PC-9 (cell line): ENCODE data around the gene EXOC2. TPM values are rescaled to one million over a fixed set of nuclear protein-coding genes. Genes with fewer than 3 reads are reported as not detected.

Experiments used
- BruUV-seq: library from RNA; stranded (reverse); fragments of 400-500 nt; replicated peaks from 2 replicates; lab custom pipeline; 2021; lab: Mats Ljungman, UMichigan
- CTCF ChIA-PET: fragments of 300-600 bp; sonication (Branson Sonifier 250); formaldehyde crosslinking; loops from one replicate; lab custom pipeline; 2022; ENCODE audit warnings: antibody characterized with exemption; lab: Charles Lee
- POLR2A ChIA-PET: fragments of 300-600 bp; sonication (Branson Sonifier 250); formaldehyde crosslinking; loops from one replicate; lab custom pipeline; 2022; ENCODE audit warnings: antibody characterized with exemption; ENCODE audit not compliant: unreplicated experiment; lab: Charles Lee
- DNase-seq, 2 experiments: peaks; one replicate each; pipeline versions ENCODE4 v3.0.0 to v3.0.0-alpha.2; 2015 to 2022; ENCODE audit warnings: mixed read lengths in 1 of 2
- H2AFZ ChIP-seq: fragments of 200-600 bp; sonication (generic); 2 replicates; pipeline ENCODE4 v1.8.1; 2017; ENCODE audit warnings: antibody characterized with exemption
- H3F3A ChIP-seq: fragments of 200-600 bp; sonication (generic); 2 replicates; pipeline ENCODE4 v1.8.1; 2017; ENCODE audit warnings: antibody characterized with exemption, mild to moderate bottlenecking, low read depth; ENCODE audit not compliant: insufficient read depth
- H3K27ac ChIP-seq: fragments of 200-600 bp; sonication (generic); 2 replicates; pipeline ENCODE4 v1.6.1; 2016; ENCODE audit warnings: mixed run types
- H3K27me3 ChIP-seq: fragments of 200-600 bp; sonication (generic); 2 replicates; pipeline ENCODE4 v1.6.1; 2016; ENCODE audit warnings: low read depth, mixed run types; ENCODE audit not compliant: insufficient read depth
- H3K36me3 ChIP-seq: fragments of 200-600 bp; sonication (generic); 2 replicates; pipeline ENCODE4 v1.6.1; 2016; ENCODE audit warnings: low read depth, mixed run types
- H3K4me1 ChIP-seq: fragments of 200-600 bp; sonication (generic); replicated peaks from 2 replicates; pipeline ENCODE4 v1.6.1; 2016; ENCODE audit warnings: mixed run types; ENCODE audit not compliant: insufficient read depth
- H3K4me2 ChIP-seq: fragments of 200-600 bp; sonication (generic); 2 replicates; pipeline ENCODE4 v1.6.1; 2017; ENCODE audit warnings: mixed run types
- H3K4me3 ChIP-seq: fragments of 200-600 bp; sonication (generic); 2 replicates; pipeline ENCODE4 v1.6.1; 2016; ENCODE audit warnings: mixed run types
- H3K79me2 ChIP-seq: fragments of 200-600 bp; sonication (generic); 2 replicates; pipeline ENCODE4 v1.6.1; 2017; ENCODE audit warnings: low read depth, mixed run types
- H3K9me2 ChIP-seq: fragments of 200-600 bp; sonication (generic); 2 replicates; pipeline ENCODE4 v1.8.1; 2017; ENCODE audit warnings: mild to moderate bottlenecking; ENCODE audit not compliant: insufficient read depth
- H3K9me3 ChIP-seq: fragments of 200-600 bp; sonication (generic); 2 replicates; pipeline ENCODE4 v1.8.1; 2016; ENCODE audit warnings: low read depth; ENCODE audit not compliant: insufficient read depth
- H4K20me1 ChIP-seq: fragments of 200-600 bp; sonication (generic); 2 replicates; pipeline ENCODE4 v1.8.1; 2017; ENCODE audit not compliant: insufficient read depth
- CTCF ChIP-seq: fragments of 200-600 bp; sonication (generic); conservative IDR thresholded peaks from 2 replicates; pipeline ENCODE4 v1.6.1; 2017; ENCODE audit warnings: mixed run types, antibody characterized with exemption, mild to moderate bottlenecking, moderate library complexity
- EZH2 ChIP-seq: fragments of 200-600 bp; sonication (generic); IDR thresholded peaks from 2 replicates; pipeline ENCODE4 v1.8.0; 2017; ENCODE audit warnings: antibody characterized with exemption, low read depth
- intact Hi-C: fragments of 100-400 bp; cut with micrococcal nuclease; formaldehyde crosslinking; loops from one replicate; pipeline ENCODE4 v1.10.0; 2022; ENCODE audit not compliant: unreplicated experiment
- total RNA-seq: library from RNA; stranded (reverse); gene quantifications from 2 replicates; pipeline ENCODE4 v1.2.3, GENCODE V29; 2021

EXOC2 gene
- total RNA-seq, 1 experiment from 2014 or later = 28.2 TPM

GRCh38 chr6:467111-467510 lies 225.8 kb downstream of the EXOC2 start:
- BruUV-seq = no TSS peak
- intact Hi-C loops = no loop called here
- POLR2A ChIA-PET = no interaction called here
- no peaks in the 10 kb centered on the region for H3K36me3 ChIP-seq
- H4K20me1 ChIP-seq = no peaks in the 10 kb centered on the region
- no peak overlapping the region for H2AFZ ChIP-seq
- TF ChIP-seq CTCF (no peak), EZH2 (no peak)
- no peak for DNase-seq
- H3K27me3 ChIP-seq = peaks cover 43% of the 10 kb centered on the region; the same call in 1 of the 2 replicates
- H3K27ac ChIP-seq = no peak overlapping the region
- CTCF ChIA-PET = no interaction called here
- no peaks in the 10 kb centered on the region for H3K9me3 ChIP-seq
- no peak overlapping the region for H3K4me3 ChIP-seq
- no peaks in the 10 kb centered on the region for H3K4me1 ChIP-seq
- H3K79me2 ChIP-seq = no peaks in the 10 kb centered on the region
- no peak overlapping the region for H3K4me2 ChIP-seq
- H3K9me2 ChIP-seq = no peaks in the 10 kb centered on the region
- H3F3A ChIP-seq = no peaks in the 10 kb centered on the region

DNA sequence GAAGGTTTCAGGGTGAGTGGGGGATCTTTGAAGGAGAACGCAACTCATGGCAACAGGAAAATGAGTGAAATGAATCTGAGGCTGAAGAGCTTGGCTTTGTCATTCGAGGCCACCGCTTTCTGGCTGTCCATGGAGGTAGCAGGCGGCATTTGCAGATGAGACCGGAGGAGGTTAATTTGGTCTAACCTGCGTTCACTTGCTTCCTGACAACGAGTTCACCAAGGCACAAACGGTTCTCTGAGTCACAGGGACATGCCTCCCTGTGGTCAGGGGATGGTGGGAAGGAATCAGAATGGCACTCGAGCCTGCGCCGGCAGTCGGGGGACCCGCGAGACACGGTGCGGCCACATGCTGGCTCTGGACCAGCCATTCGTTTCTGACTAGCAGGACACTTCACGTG lies 226.4 kb downstream of the EXOC2 start:
- CTCF ChIA-PET = no interaction called here
- H3K9me3 ChIP-seq = no peaks in the 10 kb centered on the region
- H3K4me2 ChIP-seq = no peak overlapping the region
- H3K36me3 ChIP-seq = no peaks in the 10 kb centered on the region
- no peaks in the 10 kb centered on the region for H3K79me2 ChIP-seq
- H4K20me1 ChIP-seq = no peaks in the 10 kb centered on the region
- H3K9me2 ChIP-seq = no peaks in the 10 kb centered on the region
- H3K4me3 ChIP-seq = no peak overlapping the region
- no peak overlapping the region for H2AFZ ChIP-seq
- no TSS peak for BruUV-seq
- H3F3A ChIP-seq = no peaks in the 10 kb centered on the region
- no peaks in the 10 kb centered on the region for H3K4me1 ChIP-seq
- DNase-seq = no peak
- intact Hi-C loops = no loop called here
- POLR2A ChIA-PET = no interaction called here
- no peak overlapping the region for H3K27ac ChIP-seq
- TF ChIP-seq EZH2 (no peak), CTCF (no peak)
- peaks cover 49% of the 10 kb centered on the region for H3K27me3 ChIP-seq

DNA sequence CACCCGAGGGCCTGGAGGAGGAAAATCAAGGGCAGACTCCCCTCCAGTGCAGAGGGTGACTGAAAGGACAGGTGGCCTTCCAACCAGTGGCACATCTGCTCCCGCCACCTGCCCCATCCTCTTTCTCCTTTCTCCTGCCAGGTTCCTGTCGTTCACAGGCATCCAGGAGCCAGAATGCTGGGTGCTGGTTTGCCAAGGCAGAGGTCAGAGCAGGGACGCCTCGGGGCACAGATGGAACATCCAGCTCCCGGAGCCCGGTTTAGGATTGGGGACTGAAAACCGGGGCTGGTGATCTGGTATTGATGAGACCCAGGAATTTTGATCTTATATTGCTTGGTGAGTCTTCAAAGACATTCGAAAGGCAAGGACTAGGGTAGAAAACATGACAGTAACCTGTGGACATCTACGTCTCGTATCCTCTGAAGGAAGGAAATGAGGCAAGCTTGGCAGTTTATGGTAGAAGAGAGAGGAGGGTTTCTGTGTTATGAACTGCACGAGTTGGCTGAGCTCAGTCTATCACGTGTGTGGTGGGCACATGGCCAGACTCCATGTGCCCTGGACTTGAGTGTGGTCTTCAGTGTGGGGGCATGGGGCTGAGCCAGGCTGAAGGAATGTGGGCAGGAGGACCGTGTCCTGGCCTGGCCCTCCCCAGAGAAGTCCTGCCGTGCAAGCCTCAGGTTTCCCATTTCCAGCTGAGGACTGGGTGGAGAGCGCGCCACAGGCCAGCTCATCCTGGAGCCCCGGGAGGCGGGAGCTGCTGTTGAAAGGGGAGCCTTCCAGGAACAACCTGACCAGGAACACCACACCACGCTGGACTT lies 227.2 kb downstream of the EXOC2 start:
- no peak for DNase-seq
- Histone ChIP-seq H3K9me3 (no peaks in the 10 kb centered on the region), H2AFZ (no peak overlapping the region), H3K9me2 (no peaks in the 10 kb centered on the region), H3F3A (no peaks in the 10 kb centered on the region), H3K36me3 (no peaks in the 10 kb centered on the region), H4K20me1 (no peaks in the 10 kb centered on the region), H3K27me3 (peaks cover 53% of the 10 kb centered on the region), H3K4me2 (no peak overlapping the region), H3K79me2 (no peaks in the 10 kb centered on the region), H3K27ac (no peak overlapping the region), H3K4me1 (no peaks in the 10 kb centered on the region), H3K4me3 (no peak overlapping the region)
- ChIA-PET POLR2A (no interaction called here), CTCF (no interaction called here)
- BruUV-seq = no TSS peak
- intact Hi-C loops = no loop called here
- TF ChIP-seq EZH2 = no peak
- no peak for TF ChIP-seq CTCF
